T-helper 22 cell (primary cell): ENCODE measurements around the gene WDR59.

Experiments used
- DNase-seq: peaks from one replicate; pipeline ENCODE4 v3.0.0-alpha.2; 2020; ENCODE audit warnings: low read depth

Gene WDR59

DNA sequence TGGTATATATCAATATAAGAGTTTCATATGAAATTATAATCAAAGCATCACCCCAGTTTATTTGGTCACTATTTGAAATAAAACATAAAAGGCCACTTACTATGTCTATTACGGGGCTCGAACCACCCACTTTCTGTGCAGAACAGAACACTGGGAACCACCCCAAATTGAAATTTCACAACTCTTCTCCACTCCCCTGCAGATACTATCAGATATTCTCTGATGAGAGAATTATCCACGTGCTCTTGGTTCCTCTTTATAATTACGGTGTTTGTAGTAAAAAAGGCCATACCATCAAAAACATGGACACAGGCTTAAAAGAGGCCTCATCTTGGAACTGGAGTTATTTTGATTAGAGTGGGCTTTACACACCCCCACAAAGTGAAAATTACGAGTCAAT is 82.8 kb downstream of the WDR59 start:
- DNase-seq, result no peak

DNA sequence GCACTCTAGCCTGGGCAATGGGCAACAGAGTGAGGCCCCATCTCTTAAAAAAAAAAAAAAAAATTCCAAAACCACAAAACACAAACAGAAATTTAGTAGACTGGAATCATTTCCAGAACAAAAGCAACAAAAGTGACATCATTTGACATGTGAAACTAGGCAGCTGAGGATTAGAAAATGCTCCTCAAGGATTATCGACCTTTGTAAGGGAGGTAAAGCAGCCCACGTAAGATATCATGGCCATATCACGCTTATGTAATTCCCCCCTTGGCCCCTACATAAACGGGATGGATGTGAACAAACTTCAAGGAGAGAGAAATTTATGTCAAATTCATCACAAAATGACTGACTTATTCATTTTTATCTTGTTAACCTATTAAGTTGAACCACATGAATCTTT is 83.3 kb downstream of the WDR59 start:
- DNase-seq, result no peak

DNA sequence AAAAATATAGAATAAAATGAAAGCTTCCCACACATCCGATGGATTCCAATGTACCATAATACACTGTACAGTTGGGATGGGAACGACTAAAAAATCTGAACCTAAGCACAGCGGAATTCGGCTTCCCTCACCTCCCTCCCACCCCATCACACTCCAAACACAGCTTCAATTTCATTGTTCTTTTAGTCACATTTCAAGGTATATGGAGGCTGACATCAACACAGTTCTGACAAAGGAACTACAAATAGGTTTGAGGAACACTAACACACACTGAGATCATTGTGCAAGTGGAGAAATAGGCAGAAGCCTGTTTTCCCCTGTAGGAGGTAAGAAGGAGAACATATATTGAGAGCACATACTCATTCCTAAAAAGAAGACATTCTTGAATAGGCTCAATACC is 85.1 kb downstream of the WDR59 start:
- no peak for DNase-seq

DNA sequence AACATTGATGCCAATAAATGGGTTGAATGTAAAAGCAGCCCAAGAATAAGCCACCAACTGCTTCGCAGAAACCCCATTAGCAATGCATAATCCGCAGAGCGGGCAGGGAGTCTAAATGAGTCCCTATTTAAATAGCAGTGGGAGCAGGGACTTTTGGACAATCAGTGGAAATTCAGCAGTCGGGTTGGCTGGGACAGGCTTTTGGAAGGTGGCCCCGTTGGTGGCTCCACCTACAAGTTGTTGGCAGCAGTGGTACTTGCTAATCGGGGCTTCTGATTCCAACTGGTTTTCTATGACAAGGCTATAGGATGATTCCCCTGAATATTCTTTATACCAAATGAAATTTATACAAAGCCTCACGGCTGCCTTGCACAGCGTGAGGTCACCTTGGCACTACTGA is 86.3 kb downstream of the WDR59 start:
- no peak for DNase-seq

DNA sequence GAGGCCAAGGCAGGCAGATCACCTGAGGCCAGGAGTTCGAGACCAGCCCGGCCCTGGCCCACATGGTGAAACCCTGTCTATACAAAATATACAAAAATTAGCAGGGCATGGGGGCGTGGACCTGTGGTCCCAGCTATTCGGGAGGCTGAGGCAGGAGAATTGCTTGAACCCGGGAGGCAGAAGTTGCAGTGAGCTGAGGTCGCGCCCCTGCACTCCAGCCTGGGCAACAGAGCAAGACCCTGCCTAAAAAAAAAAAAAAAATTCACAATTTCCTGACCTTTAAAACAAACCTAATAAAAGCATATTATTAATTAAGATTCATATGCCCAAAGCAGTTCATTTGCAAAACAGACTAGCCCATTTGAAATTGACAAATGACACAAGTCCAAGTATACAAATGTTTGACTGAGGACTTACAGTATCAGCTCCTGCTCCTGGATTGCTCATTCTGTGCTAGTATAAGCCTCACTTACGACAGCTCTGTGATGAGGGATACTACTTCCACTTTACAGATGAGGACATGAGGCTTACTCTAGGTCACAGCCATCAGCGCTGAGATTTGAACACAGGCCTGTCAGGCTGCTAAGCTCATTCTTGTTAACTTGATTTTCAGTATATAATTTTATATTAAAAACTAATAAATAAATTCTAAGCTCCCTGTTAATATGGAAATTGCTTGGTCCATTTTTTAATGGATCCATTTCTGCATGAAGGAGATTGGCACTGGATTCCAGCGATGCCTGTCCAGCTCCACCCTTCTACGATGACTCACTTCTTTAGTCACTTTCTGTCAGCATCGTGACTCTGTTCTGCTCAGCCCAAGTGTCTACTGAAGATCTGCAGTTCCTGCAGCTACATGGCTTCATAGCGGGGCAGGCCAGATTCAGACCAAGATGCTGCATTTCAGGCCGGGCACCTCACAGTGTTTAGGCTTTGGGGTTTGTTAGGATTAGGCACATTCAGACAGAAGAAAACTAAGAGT is 88.2 kb downstream of the WDR59 start:
- DNase-seq, result no peak

DNA sequence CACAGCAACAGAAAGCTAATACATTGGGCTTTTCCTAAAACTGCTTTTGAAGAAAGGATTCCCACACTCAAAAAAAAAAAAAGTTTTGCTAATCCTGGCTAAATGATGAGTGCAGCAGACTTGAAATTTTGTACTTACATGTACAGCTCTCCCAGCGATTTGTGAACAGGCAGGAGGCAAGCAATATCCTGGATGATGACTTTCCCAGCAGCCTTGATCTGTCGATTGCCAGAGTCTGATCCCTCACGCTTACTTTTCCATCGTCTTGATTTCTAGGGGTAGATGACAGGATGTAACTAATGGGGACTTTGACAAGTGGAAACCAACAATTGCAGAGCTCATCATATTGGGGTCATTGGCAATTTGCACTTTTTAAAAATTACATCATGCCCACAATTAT is 91.4 kb downstream of the WDR59 start:
- DNase-seq, result no peak

DNA sequence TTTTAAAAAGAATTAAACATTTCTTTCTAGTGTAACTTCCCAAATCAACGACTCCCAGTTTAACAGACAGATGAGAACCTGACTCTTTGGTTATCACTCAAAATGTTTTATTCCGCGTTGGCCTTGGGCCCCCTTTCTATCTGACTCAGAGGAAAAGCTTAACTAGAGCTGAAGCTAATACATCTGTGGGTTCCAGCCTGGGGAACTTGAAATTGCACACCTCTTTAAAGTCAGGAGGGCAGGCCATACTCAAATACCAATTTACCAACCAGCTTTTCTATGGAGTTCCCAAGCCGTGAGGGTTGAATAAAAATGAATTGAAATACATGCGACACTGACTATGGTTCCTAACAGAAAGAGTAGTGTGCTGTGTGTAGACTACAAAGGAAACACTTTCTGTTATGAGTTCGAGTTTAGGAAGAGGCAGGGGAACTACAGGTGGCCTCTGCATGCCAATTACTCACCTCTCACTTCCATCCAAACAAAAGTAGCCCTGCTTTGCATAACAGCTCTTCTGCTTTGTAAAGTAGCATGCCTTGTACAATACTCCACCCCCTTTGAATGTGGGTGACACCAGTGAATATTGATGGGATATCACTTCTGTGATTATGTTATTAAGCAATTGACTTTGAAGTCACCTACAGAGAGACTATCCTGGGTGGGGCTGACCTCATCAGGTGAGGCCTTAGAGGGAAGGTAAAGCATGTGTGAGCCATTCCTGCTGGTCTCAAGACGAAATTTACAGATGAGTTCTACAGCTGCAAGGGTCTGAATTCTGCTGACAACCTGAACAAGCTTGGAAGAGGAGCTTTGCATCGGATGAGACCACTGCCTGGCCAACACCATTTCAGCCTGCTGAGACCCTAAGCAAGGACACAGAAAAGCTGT is 92.1 kb downstream of the WDR59 start:
- no peak for DNase-seq

DNA sequence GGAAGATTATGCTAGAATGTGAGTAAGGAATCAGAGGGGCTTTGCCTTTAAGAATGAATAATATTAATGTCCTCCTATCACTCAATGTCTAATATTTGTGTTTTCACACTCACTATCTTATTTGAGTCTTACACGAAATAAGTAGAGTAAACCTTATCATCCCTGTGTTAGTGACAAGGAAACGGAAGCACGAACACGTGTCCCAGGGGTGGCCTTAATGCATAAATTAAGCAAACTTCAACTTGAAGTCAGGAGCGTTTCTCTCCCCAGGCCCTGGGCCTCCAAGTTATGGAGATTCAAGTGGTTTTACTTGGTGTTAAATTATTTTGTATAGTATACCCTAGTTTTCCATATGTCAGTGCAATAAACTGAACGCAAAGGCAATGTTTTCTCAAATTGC is 96.0 kb downstream of the WDR59 start:
- DNase-seq, result no peak

DNA sequence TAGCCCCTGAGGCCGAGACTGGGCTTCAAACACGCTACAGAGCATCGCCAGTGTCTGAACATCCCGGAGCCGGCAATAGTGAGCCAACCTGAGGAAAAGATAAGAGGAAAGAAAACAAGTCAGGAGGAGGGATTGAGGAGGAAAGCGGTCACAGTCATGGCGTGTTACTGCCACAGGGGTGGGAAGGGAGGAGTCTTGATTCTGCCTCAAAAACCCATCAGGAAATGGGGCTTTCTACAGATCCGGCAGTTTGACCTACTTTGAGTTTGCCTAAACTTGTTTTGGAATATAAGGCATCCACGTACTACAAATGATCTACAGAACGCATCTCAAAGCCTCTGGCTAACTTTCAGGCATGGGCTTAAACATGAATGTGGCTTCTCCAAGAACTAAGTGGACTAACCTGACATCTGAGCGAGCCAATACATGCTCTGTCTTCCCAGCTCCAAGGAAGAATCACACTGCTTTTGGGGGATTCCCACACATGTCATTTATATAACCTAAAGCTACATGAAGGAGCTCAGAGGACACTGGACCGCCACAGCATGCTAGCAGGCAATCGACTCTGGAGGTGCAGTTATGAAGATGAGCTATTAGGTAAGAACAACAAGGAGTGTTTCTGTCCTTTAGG is 96.6 kb downstream of the WDR59 start:
- peak; percentile 3 for DNase-seq

DNA sequence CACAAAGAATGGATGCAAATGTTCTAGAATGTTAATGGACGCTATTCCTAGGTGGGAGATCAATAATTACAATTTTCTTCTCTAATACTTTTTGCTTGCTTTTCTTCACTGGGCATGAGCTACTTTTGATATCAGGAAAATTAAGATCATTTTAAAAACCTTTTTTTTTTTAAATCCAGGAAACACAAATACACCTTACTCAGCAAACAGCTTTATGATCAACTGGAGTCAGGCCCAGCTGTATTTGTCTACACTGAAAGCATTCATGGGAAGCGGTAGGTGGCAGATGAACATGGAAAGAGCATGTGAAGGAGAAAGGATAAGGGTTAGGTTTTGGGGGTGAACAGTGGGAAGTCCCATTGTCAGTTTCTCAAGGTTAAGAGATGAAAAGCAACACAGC is 97.8 kb downstream of the WDR59 start:
- no peak for DNase-seq

DNA sequence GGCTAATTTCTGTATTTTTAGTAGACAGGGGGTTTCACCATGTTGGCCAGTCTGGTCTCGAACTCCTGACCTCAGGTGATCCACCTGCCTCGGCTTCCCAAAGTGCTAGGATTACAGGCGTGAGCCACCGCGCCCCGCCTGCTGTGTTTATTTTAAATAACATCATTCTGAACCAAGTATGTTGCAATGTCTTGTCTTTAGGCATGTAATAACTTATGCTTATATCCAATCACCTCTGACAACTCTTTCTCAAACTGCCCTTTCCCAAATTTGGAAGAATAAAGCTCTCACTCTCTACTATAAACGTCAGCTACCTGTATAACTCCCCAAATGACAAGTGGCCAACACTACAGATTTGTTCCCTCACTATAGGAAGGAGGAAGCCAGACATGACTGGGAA is 107.2 kb downstream of the WDR59 start:
- no peak for DNase-seq

DNA sequence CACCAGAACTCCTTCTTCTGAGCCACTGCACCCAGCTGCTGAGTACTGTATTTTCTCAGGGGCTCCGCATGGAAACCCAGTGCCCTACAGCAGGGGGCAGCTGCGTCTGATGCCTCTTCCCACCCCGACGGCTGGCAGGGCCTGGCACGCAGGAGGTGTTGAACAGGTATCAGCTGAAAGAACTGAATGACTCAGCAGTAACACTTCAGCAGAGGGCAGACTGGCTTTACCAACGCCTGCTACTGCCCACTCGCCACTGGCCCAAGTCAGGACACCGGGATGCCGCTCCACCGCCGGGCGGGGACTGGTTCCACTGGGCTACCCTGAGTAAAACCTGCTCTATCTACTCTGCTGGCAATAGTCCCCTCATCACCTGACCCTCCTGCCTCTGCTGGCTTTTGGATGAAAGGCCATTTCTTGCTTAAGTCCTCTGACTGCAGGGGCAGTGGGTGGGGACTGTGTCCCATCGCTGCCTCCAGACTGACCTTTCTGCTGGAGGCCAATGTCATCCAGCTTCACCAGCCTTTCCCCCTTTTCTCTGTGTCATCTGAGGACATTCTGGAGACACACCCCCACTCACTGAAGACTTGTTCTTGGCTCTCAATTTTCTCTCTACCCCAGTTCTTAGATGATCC is 109.9 kb downstream of the WDR59 start:
- DNase-seq, result no peak

DNA sequence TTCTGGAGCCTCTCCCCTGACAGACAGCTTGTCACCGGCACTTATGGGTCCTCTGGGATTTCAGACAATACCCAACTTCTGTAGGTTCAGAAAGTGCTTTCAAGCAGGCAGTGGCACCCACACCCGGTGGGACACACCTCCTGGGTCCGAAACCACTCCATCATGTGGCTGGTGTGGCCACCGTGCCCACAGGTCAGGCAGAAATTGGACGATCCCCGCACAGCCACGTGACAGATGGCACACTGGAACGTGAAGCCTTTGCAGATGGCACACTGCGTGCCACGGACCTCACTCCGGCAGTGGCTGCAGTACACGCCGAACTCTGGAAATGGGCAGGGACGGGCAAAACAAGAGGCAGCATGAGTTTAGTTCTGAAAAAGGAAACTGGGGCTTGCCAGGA is 110.8 kb downstream of the WDR59 start:
- no peak for DNase-seq

DNA sequence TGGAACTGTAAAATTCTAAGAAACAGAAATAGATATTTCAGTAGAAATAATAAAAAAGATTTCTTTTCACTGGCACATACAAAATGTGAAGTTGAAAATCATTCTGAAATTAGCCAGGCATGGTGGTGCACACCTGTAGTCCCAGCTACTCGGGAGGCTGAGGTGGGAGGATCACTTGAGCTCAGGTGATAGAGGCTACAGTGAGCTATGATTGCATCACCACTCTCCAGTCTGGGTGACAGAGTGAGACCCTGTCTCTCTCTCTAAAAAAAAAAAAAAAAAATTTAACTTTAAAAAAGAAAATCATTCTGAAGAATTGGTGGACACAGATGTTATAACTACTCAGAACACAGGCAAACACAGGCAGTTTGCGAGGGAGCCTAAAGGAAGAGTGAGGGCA is 112.6 kb downstream of the WDR59 start:
- DNase-seq, result no peak

DNA sequence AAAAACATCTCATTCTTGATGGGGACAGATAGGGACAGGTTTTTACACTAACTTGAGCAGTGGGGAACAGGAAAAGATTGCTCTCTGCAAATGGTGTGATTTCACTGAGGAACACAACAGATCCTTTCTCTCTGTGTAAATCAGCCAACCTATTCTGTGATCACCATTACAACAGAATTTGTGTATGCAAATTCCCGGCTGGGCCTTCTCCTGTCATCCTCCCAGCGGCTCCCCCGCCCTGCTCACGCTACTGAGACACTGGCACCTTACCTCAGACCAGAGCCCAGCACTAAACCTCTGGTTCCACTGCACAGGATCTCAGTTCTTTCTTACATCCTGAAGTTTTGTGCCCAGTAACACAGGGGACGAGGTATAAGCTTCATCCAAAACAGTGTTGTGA is 113.3 kb downstream of the WDR59 start:
- DNase-seq, result no peak

DNA sequence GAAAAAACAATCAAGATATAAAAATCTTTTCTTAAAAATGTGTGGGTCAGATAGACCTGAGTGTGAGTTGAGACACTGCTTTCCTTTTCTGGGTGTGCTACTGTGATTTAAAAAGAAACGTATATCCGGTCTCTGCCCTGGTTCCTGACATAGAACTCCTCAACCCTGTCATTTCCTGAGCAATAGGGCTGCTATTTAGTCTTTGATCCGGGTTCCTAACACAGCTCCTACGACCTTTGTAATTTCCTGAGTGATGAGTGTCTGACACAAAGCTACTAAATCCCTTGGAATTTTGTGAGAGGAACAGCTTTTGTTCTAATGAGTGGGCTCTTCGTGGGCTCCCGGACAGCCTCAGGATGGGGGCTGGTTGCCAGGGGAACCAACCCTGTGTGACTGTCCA is 116.4 kb downstream of the WDR59 start:
- DNase-seq, result no peak

DNA sequence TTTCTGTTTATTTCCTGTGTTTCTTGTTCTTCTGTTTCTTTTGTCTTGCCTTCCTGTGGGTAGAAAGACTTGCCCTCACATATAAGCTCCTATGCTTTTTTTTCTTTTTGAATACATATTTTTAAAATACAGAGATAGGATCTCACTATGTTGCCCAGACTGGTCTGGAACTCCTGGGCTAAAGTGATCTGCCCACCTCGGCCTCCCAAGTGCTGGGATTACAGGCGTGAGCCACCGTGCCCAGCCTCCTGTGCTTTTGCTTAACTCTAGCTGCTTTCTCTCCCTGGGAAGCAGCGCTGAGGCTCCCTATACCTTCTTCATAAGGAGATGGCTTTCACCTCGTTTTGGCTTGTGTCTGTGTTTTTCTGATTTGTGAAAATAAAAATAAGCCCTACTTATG is 116.9 kb downstream of the WDR59 start:
- no peak for DNase-seq

DNA sequence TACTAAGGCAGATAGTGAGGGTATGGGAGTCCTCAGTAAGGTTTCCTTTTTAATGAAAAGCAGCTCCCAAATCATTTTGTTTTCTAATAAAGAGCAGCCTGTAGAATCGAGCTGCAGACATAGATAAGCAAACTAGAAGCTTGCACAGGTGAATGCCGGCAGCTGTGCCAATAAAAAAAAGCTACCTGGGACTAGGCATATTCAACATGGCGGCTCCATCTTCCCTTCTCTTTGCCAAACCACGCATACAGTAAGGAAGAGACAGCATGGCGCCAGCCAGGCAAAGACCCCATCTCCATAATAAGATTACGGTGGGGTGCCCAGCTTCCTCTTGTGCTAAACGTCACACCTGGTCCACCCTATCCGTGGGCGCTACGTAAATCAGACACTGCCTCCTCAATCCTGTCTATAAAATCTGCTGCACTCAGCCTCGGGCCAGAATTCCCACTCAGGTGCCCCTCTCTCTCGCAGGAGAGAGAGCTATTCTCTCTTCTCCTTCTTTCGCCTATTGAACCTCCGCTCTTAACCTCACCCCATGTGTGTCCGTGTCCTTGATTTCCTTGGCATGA is 117.6 kb downstream of the WDR59 start:
- no peak for DNase-seq

DNA sequence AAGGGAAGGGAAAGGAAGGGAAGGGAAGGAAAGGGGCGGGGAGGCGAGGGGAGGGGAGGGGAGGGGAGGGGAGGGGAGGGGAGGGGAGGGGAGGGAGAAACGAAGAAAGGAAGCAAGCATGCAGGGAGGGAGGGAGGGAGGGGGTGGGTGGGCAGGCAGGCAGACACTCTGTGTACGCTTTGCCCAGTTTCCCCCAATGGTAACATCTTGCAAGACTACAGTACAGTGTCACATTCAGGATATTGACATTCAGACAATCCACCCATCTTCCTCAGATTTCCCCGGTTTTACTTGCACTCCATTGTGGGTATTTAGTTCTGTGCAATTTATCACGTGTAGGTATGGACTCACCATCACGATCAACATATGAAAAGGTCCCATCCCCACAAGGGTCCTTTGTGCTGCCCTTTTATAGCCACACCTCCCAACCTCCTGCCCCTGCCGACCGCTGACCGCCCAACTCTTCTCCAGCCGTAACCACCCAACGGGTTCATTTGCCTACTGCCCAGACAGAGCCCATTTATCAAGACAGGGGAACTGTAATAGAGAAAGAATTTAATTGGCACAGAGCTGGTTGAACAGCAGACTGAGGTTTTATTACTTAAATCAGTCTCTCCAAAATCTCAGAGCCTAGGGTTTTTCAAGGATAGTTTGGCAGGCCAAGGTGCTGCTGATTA is 118.9 kb downstream of the WDR59 start:
- no peak for DNase-seq

DNA sequence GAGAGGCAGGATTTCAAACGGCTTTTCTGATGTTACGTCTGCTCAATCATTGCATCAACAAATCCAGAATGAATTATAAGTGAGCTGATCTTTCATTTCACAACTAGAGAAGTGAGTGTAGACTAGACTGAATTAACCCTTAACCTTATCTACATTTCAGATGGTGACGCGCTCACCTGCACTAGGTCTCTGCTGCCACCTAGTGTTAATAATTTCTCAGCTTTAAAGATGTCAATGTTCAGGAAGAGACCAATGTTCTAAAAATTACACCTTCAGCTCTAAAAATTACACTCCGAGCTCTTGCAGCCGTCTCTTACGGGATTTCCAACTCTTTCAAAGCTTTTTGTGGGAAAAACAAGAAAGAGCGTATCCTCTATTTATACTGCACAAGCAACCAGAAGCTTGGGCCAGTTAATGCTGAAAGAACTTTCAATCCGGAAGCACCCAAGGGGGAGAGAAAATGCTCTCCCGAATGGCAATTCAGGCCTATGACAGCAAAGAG is 122.1 kb downstream of the WDR59 start:
- DNase-seq, result no peak

DNA sequence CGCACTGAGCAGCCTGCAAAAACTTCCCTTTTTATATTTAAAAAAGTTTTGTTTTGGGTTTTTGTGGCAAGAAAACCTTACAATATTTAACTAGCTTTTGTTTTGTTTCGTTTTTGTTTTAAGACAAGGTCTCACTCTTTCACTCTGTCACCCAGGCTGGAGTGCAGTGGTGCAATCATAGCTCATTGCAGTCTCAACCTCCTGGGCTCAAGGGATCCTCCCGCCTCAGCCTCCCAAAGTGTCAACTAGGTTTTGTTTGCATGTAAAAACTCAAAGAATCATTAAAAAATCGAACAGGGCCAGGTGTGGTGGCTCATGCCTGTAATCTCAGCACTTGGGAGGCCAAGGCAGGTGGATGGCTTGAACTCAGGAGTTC is 132.4 kb downstream of the WDR59 start:
- no peak for DNase-seq
